GM19468 (cell line): Measurements from ENCODE around the gene FGFRL1.
"Not testable (repeated sequence)": the region's sequence is repeated elsewhere in the genome, so short reads cannot be mapped to it uniquely, and the experiment has no call there.

Experiments used
- ATAC-seq: cut with Tn5 transposase; IDR thresholded peaks from one replicate; pipeline ENCODE4 v1.9.1; 2021; ENCODE audit warnings: mild to moderate bottlenecking, moderate library complexity, moderate number of reproducible peaks; ENCODE audit not compliant: unreplicated experiment; ENCODE audit errors: extremely low read depth

Gene FGFRL1

GRCh38 chr4:992297-993110 lies 18.9 kb upstream of the FGFRL1 start:
- ATAC-seq, result no peak

DNA sequence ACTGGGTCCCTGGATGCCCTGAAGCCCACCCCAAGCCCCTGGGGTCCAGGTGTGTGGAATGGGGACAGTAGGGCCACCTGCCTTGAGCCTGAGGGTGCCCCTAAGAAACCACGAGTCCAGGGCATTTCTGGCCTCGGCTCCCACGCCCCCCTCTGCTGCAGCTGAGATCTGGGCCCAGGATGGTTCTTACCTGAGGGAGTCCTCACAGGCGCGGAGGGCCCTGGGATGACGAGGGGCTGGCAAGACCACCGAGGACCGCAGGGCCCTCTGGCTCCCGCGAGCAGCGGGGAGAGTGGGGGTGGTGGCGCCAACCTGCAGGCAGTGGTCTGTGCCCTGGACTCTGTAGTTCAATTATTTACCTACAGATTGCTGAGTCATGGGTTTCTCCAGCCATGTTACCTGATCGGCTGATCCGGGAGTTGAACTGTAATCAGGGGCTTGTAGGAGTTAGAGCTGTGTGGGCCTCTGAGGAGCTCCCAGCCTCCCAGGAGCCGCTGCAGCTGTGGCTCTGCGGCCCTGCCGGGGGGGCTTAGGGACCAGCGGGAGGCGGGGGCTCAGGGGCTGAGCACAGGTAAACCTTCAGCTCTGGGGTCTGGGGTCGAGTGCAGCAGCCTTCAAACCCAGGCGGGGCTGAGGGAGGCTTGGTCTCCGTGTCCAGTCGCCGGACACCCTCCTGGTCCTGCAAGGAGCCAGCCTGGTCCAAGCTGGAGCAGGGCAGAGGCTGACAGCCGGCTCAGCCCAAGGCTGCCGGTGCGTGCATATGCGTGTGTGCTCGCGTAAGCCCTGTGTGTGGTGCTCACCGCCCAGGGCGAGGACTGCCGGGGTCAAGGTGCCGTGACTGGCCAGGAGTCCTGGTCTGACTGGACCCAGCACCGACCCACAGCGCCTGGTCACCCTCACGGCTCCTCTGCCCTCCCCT lies 18.1 kb upstream of the FGFRL1 start, which contains the start of gene SLC26A1:
Gene SLC26A1 (minus strand): TSS at position 294 of the 919 bp plus-strand sequence. CDS start 1,701 bp downstream, outside the sequence.
- ATAC-seq, result no peak

DNA sequence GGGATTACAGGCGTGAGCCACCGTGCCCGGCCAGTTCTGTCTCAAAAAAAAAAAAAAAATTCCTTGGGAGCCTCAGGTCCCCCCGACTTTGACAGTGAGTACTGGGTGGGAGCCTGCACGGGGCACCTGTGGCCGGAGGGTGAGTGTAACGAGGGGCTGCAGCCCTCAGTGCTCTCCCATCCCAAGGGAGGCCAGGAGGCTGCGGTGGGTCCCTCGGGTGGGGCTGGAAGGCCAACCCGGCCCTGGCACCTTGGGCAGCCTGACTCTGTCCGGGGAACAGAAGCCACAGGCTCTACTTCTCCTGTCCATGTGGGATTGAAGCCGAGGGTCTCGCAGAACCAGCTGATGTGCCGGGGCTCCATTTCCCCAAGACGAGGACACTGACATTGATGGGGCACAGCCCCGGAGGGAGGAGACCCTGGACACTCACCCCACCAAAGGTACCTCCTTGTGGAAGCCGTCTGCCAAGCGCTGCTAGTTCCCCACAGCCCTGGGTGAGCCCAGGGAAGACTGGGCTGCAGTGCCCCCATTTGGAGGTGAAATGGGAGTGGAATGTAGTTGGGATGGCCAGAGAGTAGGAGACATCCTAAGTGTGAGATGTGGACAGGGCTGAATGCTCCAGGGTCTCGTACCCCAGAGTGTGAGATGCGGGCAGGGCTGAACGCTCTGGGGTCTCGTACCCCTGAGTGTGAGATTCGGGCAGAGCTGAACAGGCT lies 16.0 kb upstream of the FGFRL1 start:
- no peak for ATAC-seq

GRCh38 chr4:996030-996996 lies 15.1 kb upstream of the FGFRL1 start:
- no peak for ATAC-seq

DNA sequence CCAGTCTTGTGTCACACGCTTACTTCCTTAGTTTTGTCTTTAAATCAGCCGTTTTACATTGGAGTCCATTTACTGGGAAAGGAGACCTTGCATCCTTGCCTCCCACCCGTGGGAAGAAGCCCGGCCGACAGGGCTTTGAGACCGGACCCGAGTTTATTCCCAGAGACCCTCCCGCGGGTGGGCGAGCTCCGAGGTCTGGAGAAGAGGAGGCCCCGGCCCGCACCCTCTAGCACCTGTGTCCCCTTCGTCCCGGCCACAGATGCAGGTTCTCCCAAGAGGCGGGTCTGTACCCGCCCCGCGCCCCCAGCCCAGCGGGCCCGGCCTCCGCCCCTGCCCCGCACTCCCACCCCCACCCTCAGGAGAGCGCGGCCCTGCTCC lies 14.4 kb upstream of the FGFRL1 start:
- ATAC-seq, result no peak

DNA sequence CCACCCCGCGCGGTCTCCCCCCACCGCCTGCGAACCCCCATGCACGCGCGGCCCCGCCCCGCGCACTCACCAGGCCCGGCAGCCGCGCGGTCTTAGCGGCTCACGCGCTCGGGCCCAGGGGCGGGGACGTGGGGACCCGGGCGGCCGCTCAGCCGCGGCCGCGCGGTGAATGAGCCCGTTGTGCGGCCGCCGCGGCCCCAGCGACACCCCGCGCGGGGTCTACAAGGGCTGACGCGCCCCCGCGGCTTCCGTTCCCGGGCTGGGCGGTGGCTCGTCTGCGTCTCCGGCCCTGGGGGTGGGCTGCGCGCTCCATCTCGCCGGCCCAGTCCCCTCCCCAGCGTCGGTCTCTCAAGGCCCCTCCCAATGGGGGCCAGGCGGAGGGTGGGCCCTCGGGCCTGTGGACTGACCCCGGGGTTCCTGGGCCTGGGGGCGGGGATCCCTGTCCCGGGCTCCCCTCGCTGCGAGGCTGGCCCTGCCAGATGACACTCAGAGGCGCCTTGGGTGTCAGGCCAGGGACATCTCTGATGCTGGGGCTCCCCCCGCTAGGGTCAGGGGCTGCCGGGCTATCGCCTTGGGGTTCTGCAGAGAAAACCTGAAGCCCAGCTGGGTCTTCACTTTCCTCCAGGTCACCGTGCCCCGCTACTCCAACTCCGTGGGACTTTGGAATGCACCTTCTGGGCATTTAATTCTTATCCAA lies 13.9 kb upstream of the FGFRL1 start:
- no peak for ATAC-seq

DNA sequence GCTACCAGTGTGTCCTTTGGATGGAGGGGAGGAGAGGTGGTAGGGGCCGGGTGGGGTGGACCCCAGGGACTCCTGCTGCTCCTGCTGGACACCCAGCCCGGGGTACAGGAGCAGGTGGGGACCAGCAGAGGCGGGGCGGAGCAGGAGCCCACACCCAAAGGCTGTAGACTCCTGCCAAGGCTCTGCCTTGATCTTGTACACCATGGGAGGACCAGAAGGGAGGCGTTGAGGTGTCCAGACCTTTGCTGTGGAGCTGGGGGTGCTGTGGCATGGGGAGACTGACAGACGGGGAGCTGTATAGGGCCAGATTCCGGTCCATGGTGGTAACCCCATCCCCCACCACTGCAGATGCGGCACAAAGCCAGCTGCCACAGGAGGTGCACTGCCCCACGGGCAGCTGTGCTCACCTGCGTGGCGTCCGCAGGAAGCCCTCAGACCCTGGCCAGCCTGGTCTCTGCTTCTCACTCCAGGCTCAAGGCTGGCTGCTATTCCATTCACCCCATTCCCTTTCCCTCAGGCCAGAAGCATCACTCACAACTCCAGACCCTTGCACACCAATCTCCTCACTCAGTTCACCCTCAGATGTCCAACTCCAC lies 13.2 kb upstream of the FGFRL1 start:
- no peak for ATAC-seq

- not testable (repeated sequence) for ATAC-seq
Observed at GRCh38 chr4:999240-999863, 12.1 kb upstream of the FGFRL1 start.

- ATAC-seq, result no peak
Observed at GRCh38 chr4:999882-1000425, 11.5 kb upstream of the FGFRL1 start.

GRCh38 chr4:1000686-1001260 lies 10.7 kb upstream of the FGFRL1 start:
- no peak for ATAC-seq

- no peak for ATAC-seq
Observed at GRCh38 chr4:1001561-1002130, 9.8 kb upstream of the FGFRL1 start.

DNA sequence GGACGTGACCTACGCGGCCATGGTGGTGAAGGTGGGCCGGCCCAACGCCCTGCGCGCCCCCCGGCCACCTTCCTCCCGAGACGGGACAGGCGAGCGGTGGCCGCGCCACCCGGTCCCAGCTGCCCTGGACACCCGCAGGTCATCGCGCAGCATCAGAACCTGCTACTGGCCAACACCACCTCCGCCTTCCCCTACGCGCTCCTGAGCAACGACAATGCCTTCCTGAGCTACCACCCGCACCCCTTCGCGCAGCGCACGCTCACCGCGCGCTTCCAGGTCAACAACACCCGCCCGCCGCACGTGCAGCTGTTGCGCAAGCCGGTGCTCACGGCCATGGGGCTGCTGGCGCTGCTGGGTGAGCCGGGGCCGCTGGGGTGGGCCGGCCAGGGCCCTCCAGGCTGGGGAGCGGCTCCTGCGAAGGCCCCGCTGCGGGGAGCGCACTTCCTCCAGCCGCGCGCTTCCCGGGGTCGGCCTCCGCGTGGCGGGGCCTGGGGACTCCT lies 9.2 kb upstream of the FGFRL1 start:
- no peak for ATAC-seq

GRCh38 chr4:1002631-1003251 lies 8.7 kb upstream of the FGFRL1 start:
- no peak for ATAC-seq

DNA sequence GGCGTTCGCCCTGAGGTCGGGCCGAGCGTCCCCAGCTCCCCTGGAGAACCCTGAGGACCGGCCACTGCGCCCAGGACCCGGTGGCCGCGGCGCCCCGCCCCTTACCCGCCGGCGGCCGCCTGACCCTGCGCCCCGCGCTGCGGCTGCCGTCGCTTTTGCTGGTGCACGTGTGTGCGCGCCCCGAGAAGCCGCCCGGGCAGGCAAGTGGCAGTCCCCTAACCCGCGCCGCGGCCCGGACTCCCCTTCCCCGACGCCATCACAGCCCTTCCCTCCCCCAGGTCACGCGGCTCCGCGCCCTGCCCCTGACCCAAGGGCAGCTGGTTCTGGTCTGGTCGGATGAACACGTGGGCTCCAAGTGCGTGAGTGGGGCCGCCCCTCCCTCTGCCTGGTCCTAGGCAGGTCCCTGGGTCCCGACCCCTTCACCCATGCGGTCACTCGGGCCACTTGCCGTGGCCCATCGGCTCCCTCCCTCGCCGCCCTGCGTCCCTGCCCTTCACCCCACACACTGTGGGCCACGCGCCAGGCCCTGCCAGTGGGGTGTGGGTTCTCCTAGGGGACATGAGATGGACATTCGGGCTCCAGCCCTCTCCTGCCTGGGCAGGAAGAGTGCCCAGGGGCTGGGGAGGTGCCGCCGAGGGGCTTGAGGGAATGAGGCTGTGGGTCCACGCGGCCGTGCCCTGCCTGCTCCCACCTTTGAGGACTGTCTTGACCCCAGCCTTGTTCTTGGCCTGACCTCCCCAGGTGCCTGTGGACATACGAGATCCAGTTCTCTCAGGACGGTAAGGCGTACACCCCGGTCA lies 8.0 kb upstream of the FGFRL1 start:
- ATAC-seq, result no peak

- ATAC-seq, result no peak
Observed at GRCh38 chr4:1004071-1004418, 7.4 kb upstream of the FGFRL1 start.
